DND-41 (cell line): ENCODE data around the gene HAUS8.

Source experiments
- ATAC-seq: fragments of 200-7000 bp; cut with Tn5 transposase; 3 replicates; pipeline ENCODE4 v1.9.1; 2021; ENCODE audit warnings: low read depth; ENCODE audit not compliant: insufficient read depth
- DNase-seq: peaks from one replicate; pipeline ENCODE4 v3.0.0-alpha.2; 2020
- H2AFZ ChIP-seq: 2 replicates; pipeline ENCODE4 v1.6.0; 2012; ENCODE audit warnings: low read depth, low read length
- H3K27ac ChIP-seq: 2 replicates; pipeline ENCODE4 v1.5.1; 2012; ENCODE audit warnings: low read length, inconsistent platforms
- H3K27me3 ChIP-seq: fragments of 200-600 bp; sonication (generic); 2 replicates; pipeline ENCODE4 v1.6.0; 2012; ENCODE audit warnings: low read length, mild to moderate bottlenecking, inconsistent platforms; ENCODE audit not compliant: insufficient read depth, poor library complexity
- H3K36me3 ChIP-seq: 2 replicates; pipeline ENCODE4 v1.5.1; 2012; ENCODE audit warnings: low read length, inconsistent platforms; ENCODE audit not compliant: insufficient read depth
- H3K4me1 ChIP-seq: 2 replicates; pipeline ENCODE4 v1.5.1; 2012; ENCODE audit warnings: mild to moderate bottlenecking, low read length; ENCODE audit not compliant: insufficient read depth
- H3K4me2 ChIP-seq: 2 replicates; pipeline ENCODE4 v1.6.0; 2012; ENCODE audit warnings: mild to moderate bottlenecking, moderate library complexity, low read length, inconsistent platforms; ENCODE audit not compliant: insufficient read depth
- H3K4me3 ChIP-seq, 2 experiments: fragments of 200-600 bp in 1 of 2; shearing (Covaris generic) in 1 of 2; 2 replicates each; pipeline ENCODE4 v1.5.1; 2012 to 2016; ENCODE audit warnings: inconsistent platforms in 2 of 2, low read length in 2 of 2, mild to moderate bottlenecking in 2 of 2, low read depth in 1 of 2, moderate library complexity in 1 of 2
- H3K79me2 ChIP-seq: 2 replicates; pipeline ENCODE4 v1.6.0; 2012; ENCODE audit warnings: low read length, inconsistent platforms; ENCODE audit not compliant: insufficient read depth
- H3K9ac ChIP-seq: 2 replicates; pipeline ENCODE4 v1.6.0; 2012; ENCODE audit warnings: low read depth, mild to moderate bottlenecking, inconsistent platforms, low read length, moderate library complexity
- H3K9me3 ChIP-seq: 2 replicates; pipeline ENCODE4 v1.5.1; 2012; ENCODE audit warnings: low read length, moderate library complexity, mild to moderate bottlenecking, inconsistent platforms; ENCODE audit not compliant: insufficient read depth, severe bottlenecking
- H4K20me1 ChIP-seq: 2 replicates; pipeline ENCODE4 v1.6.0; 2012; ENCODE audit warnings: low read length; ENCODE audit not compliant: insufficient read depth
- EZH2 ChIP-seq: IDR thresholded peaks from 3 replicates; pipeline ENCODE4 v1.6.1; 2012; ENCODE audit warnings: borderline replicate concordance, low read depth, mild to moderate bottlenecking, moderate library complexity, low read length, inconsistent platforms; ENCODE audit not compliant: severe bottlenecking
- TF ChIP-seq, protein P1 (sequence below): IDR thresholded peaks from 2 replicates; pipeline ENCODE4 v1.5.1; 2012; ENCODE audit warnings: borderline replicate concordance, low read length, moderate library complexity, mild to moderate bottlenecking; ENCODE audit not compliant: poor library complexity, severe bottlenecking; ENCODE audit errors: extremely low read depth

The HAUS8 gene

DNA sequence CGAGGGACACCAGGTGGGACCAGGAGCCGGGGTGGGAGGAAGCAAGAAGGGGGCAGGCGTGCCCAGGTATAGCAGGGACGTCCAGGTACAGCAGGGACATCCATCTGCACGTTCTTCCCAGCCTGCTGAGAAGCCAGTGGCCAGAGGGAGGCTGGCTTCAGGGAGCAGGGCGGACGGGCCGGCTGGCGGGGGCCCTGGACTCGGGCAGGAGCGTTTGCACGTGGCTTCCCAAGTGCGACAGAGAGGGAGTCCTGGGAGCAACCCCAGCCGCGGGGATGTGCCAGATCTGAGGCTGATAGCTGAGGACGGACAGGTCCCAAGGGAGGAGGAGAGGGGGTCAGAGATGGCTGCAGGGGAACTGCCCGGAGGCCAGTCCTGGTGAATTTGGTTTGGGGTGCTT lies 37.0 kb upstream of the HAUS8 start:
- TF ChIP-seq EZH2: no peak
- TF ChIP-seq, protein P1, sequence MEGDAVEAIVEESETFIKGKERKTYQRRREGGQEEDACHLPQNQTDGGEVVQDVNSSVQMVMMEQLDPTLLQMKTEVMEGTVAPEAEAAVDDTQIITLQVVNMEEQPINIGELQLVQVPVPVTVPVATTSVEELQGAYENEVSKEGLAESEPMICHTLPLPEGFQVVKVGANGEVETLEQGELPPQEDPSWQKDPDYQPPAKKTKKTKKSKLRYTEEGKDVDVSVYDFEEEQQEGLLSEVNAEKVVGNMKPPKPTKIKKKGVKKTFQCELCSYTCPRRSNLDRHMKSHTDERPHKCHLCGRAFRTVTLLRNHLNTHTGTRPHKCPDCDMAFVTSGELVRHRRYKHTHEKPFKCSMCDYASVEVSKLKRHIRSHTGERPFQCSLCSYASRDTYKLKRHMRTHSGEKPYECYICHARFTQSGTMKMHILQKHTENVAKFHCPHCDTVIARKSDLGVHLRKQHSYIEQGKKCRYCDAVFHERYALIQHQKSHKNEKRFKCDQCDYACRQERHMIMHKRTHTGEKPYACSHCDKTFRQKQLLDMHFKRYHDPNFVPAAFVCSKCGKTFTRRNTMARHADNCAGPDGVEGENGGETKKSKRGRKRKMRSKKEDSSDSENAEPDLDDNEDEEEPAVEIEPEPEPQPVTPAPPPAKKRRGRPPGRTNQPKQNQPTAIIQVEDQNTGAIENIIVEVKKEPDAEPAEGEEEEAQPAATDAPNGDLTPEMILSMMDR: no peak
- peaks cover 72% of the 10 kb centered on the region for H3K36me3 ChIP-seq
- DNase-seq (no peak), ATAC-seq (no peak)
- no peak overlapping the region for H3K4me3 ChIP-seq
- H3K79me2 ChIP-seq: peaks cover 74% of the 10 kb centered on the region
- H3K9me3 ChIP-seq: no peaks in the 10 kb centered on the region
- no peak overlapping the region for H3K27ac ChIP-seq
- no peak overlapping the region for H2AFZ ChIP-seq
- H3K4me1 ChIP-seq: no peaks in the 10 kb centered on the region
- H3K27me3 ChIP-seq: no peaks in the 10 kb centered on the region
- no peak overlapping the region for H3K9ac ChIP-seq
- H3K4me2 ChIP-seq: no peak overlapping the region
- H4K20me1 ChIP-seq: peaks cover 66% of the 10 kb centered on the region

DNA sequence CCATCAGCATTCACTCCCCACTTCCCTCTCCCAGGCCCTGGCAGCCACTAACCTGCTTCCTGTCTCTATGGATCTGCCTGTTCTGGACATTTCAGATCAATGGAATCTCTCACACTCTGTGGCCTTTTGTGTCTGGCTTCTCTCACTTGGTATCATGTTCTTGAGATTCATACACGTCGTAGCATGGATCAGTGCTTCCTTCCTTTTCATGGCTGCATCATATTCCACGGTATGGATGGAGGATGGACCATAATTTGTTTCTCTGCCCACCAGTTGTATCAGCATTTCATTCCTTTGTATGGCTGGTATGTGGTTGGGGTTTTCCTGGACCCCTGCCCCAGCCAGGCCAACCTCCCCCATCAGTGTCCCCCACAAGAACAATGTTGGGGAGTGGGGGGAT lies 36.5 kb upstream of the HAUS8 start:
- ATAC-seq (no peak), DNase-seq (no peak)
- H3K27me3 ChIP-seq: no peaks in the 10 kb centered on the region
- H2AFZ ChIP-seq: no peak overlapping the region
- no peak overlapping the region for H3K9ac ChIP-seq
- H3K36me3 ChIP-seq: peaks cover 74% of the 10 kb centered on the region
- peaks cover 75% of the 10 kb centered on the region for H3K79me2 ChIP-seq
- no peaks in the 10 kb centered on the region for H3K4me1 ChIP-seq
- H3K4me3 ChIP-seq: no peak overlapping the region
- H4K20me1 ChIP-seq: peaks cover 66% of the 10 kb centered on the region
- no peak overlapping the region for H3K27ac ChIP-seq
- TF ChIP-seq, protein P1: no peak
- no peak for TF ChIP-seq EZH2
- H3K4me2 ChIP-seq: no peak overlapping the region
- no peaks in the 10 kb centered on the region for H3K9me3 ChIP-seq

DNA sequence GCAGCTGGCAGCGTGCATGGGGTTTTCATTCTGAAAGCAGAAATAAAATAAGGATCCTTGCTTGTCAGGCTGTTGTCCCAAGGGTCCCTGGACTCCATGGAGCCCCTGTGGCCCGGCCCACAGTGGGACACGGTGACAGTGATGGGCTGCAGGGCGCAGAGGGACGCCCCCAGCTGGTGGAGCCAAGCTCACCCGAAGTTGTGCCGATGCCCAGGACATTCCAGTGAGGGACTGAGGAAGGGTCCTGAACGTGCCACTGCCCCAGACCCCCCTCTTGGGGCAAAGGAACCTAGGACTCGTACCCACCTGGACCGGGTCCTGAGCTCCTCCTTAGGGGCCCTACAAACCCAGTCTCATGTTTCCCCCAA lies 35.3 kb upstream of the HAUS8 start:
- no peak overlapping the region for H3K9ac ChIP-seq
- H3K27ac ChIP-seq: no peak overlapping the region
- no peak for DNase-seq
- peaks cover 77% of the 10 kb centered on the region for H3K36me3 ChIP-seq
- no peak for TF ChIP-seq EZH2
- TF ChIP-seq, protein P1: no peak
- H3K4me2 ChIP-seq: no peak overlapping the region
- no peaks in the 10 kb centered on the region for H3K4me1 ChIP-seq
- no peak overlapping the region for H3K4me3 ChIP-seq
- no peak overlapping the region for H2AFZ ChIP-seq
- ATAC-seq: no peak
- H3K9me3 ChIP-seq: no peaks in the 10 kb centered on the region
- H3K27me3 ChIP-seq: no peaks in the 10 kb centered on the region
- peaks cover 73% of the 10 kb centered on the region for H3K79me2 ChIP-seq
- peaks cover 71% of the 10 kb centered on the region for H4K20me1 ChIP-seq

DNA sequence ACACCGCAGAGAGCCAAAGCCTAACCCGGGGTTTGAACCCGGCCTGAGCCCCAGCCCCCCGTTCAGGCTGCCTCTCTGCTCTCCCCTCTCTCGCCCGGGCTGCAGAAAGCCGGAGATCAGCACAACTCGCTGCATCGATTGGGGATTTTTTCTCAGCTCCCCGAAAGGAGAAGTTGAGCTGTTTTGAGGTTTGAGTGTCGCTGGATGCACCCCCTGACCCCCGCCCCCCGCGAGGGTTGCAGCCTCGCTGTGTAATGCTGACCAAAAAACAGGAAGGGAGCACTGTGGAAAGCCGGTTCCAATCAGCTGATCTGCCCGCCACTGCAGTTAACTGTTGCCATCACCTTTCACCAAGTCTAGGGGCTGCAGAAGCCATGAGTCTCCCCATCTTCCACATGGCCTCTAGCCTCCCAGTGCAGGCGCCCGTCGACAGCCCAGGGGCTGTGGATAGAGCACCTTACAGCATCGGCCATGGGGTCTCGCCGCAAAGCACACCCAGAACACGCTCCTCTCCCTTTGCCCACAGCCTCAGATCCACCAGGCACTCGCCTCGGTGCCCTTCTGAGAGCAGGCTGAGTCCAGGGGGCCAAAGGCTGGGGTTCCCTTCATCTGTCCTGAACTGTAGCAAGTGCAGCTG lies 34.8 kb upstream of the HAUS8 start:
- ATAC-seq: no peak
- TF ChIP-seq, protein P1: no peak
- TF ChIP-seq EZH2: no peak
- no peak overlapping the region; the same call in 1 of the 2 replicates for H3K27ac ChIP-seq
- no peak overlapping the region for H2AFZ ChIP-seq
- no peaks in the 10 kb centered on the region for H3K27me3 ChIP-seq
- H3K9me3 ChIP-seq: no peaks in the 10 kb centered on the region
- H3K9ac ChIP-seq: no peak overlapping the region
- H4K20me1 ChIP-seq: peaks cover 71% of the 10 kb centered on the region
- no peak overlapping the region for H3K4me2 ChIP-seq
- H3K79me2 ChIP-seq: peaks cover 78% of the 10 kb centered on the region
- no peak overlapping the region for H3K4me3 ChIP-seq
- H3K4me1 ChIP-seq: no peaks in the 10 kb centered on the region
- peaks cover 80% of the 10 kb centered on the region for H3K36me3 ChIP-seq
- no peak for DNase-seq
